Activated CD4-positive, alpha-beta T cell treated with anti-CD3 and anti-CD28 coated beads, Interleukin-2, amount 50 U/mL, for 1 hour (primary cell): ENCODE data around the gene ADGRG1.

ENCODE experiments used
- DNase-seq: peaks from one replicate; pipeline ENCODE4 v3.0.0-alpha.2; 2020

The ADGRG1 gene

GRCh38 chr16:57637424-57637823, 9.0 kb downstream of the ADGRG1 start:
- no peak for DNase-seq

- DNase-seq, result no peak
Observed at GRCh38 chr16:57637965-57638364, 9.5 kb downstream of the ADGRG1 start.

GRCh38 chr16:57638381-57638780, 10.0 kb downstream of the ADGRG1 start:
- DNase-seq, result no peak

- DNase-seq, result no peak
Observed at GRCh38 chr16:57639172-57639887, 10.9 kb downstream of the ADGRG1 start.

- DNase-seq, result no peak
Observed at GRCh38 chr16:57640185-57640584, 11.8 kb downstream of the ADGRG1 start.

- no peak for DNase-seq
Observed at GRCh38 chr16:57640612-57641011, 12.2 kb downstream of the ADGRG1 start.

GRCh38 chr16:57642160-57643135, 14.0 kb downstream of the ADGRG1 start:
- no peak for DNase-seq

- DNase-seq, result no peak
Observed at GRCh38 chr16:57643147-57643874, 14.9 kb downstream of the ADGRG1 start.

- DNase-seq, result no peak
Observed at GRCh38 chr16:57643910-57644309, 15.5 kb downstream of the ADGRG1 start.

GRCh38 chr16:57644383-57645014, 16.1 kb downstream of the ADGRG1 start:
- DNase-seq, result no peak

GRCh38 chr16:57645169-57645568, 16.7 kb downstream of the ADGRG1 start:
- no peak for DNase-seq

GRCh38 chr16:57645691-57646387, 17.4 kb downstream of the ADGRG1 start:
- no peak for DNase-seq

- no peak for DNase-seq
Observed at GRCh38 chr16:57646388-57647039, 18.1 kb downstream of the ADGRG1 start.

- DNase-seq, result no peak
Observed at GRCh38 chr16:57647136-57647875, 18.9 kb downstream of the ADGRG1 start.

- DNase-seq, result no peak
Observed at GRCh38 chr16:57648125-57648524, 19.7 kb downstream of the ADGRG1 start.

GRCh38 chr16:57648581-57649442, 20.4 kb downstream of the ADGRG1 start:
- DNase-seq, result peak; percentile 83

GRCh38 chr16:57649443-57649751, 21.0 kb downstream of the ADGRG1 start:
- no peak for DNase-seq

- no peak for DNase-seq
Observed at GRCh38 chr16:57649846-57650245, 21.4 kb downstream of the ADGRG1 start.

- no peak for DNase-seq
Observed at GRCh38 chr16:57651344-57652333, 23.2 kb downstream of the ADGRG1 start.
